ENCODE data around the gene GNAS. TPM values are rescaled to one million over a fixed set of nuclear protein-coding genes. Genes with fewer than 3 reads are reported as not detected.
A peak's percentile ranks its signal among the peaks of the same experiment; 100 is the strongest.

The GNAS gene
- total and polyA plus RNA-seq, 10 donors, result 722 to 854 (median 770) TPM

- peak; percentile 94 for DNase-seq
- WGBS, 5 donors, result 0 to 1% (median 0%) methylated on average over 25 to 64 of the region's 64 CpGs
- Histone ChIP-seq H3K36me3 (peaks cover 0 to 1% (median 0%) of the 10 kb centered on the region in 6 donors), H3K9me3 (no peaks in the 10 kb centered on the region), H3K27me3 (replicated peaks in 1 of 7) (no peaks in the 10 kb centered on the region), H3K4me3 (peak overlapping the region; percentile 52 to 87 (median 63)), H3K4me1 (peaks cover 26 to 63% (median 42%) of the 10 kb centered on the region in 6 donors), H3K27ac (peak overlapping the region; percentile 89 to 99 (median 98))
- intact Hi-C loops (cut with DNase I; ENCODE audit: low total_unique reads), result loop anchor here (10.0 kb wide), 1 partner anchor 114 kb away; the partner anchor contains the start of gene CTSZ
- no peak for TF ChIP-seq CTCF (IDR thresholded peaks at IDR 0.05 in 8 of 11, conservative IDR thresholded peaks at IDR 0.05 in 3 of 11)
- peak; percentile 75 to 87 (median 84) for TF ChIP-seq POLR2AphosphoS5 (IDR thresholded peaks at IDR 0.05)
- peak in 1 of 3 donors; percentile 58 for TF ChIP-seq POLR2A (IDR thresholded peaks at IDR 0.05)
Measured at GRCh38 chr20:58890518-58891085, 38.1 kb downstream of the GNAS start.

- peak; percentile 95 for DNase-seq
- WGBS, 5 donors, result 1 to 3% (median 1%) methylated on average over 22 to 98 of the region's 105 CpGs; no CpG with 5 or more reads in 1 of the 5 donors
Measured at GRCh38 chr20:58891086-58891717, 38.7 kb downstream of the GNAS start.

GRCh38 chr20:58891718-58892140 lies 39.2 kb downstream of the GNAS start:
- no peaks in the 10 kb centered on the region for H3K9me3 ChIP-seq
- H3K4me3 ChIP-seq, result peak overlapping the region; percentile 58 to 87 (median 68)
- peaks cover 0 to 13% (median 0%) of the 10 kb centered on the region in 6 donors for H3K36me3 ChIP-seq
- TF ChIP-seq POLR2AphosphoS5 (IDR thresholded peaks at IDR 0.05) (no peak), CTCF (IDR thresholded peaks at IDR 0.05 in 8 of 11, conservative IDR thresholded peaks at IDR 0.05 in 3 of 11) (no peak), POLR2A (IDR thresholded peaks at IDR 0.05) (no peak)
- peak overlapping the region; percentile 95 to 99 (median 98) for H3K27ac ChIP-seq
- DNase-seq, result no peak
- H3K4me1 ChIP-seq, result peaks cover 37 to 66% (median 52%) of the 10 kb centered on the region in 6 donors
- WGBS, 5 donors, result 0 to 2% (median 0%) methylated on average over 16 to 55 of the region's 55 CpGs
- H3K27me3 ChIP-seq (replicated peaks in 1 of 7), result no peaks in the 10 kb centered on the region
- intact Hi-C loops (cut with DNase I; ENCODE audit: low total_unique reads), result loop anchor here (10.0 kb wide), 1 partner anchor 113 kb away; the partner anchor contains the start of gene CTSZ

More at GRCh38 chr20:58891086-58891717, 38.7 kb downstream of the GNAS start:
- H3K27ac ChIP-seq, result peak overlapping the region; percentile 95 to 99 (median 98)
- H3K9me3 ChIP-seq, result no peaks in the 10 kb centered on the region
- H3K36me3 ChIP-seq, result peaks cover 0 to 7% (median 0%) of the 10 kb centered on the region in 6 donors
- H3K4me1 ChIP-seq, result peaks cover 32 to 66% (median 48%) of the 10 kb centered on the region in 6 donors
- intact Hi-C loops (cut with DNase I; ENCODE audit: low total_unique reads), result loop anchor here (10.0 kb wide), 1 partner anchor 114 kb away; the partner anchor contains the start of gene CTSZ
- no peaks in the 10 kb centered on the region for H3K27me3 ChIP-seq (replicated peaks in 1 of 7)
- TF ChIP-seq CTCF (IDR thresholded peaks at IDR 0.05 in 8 of 11, conservative IDR thresholded peaks at IDR 0.05 in 3 of 11) (no peak), POLR2AphosphoS5 (IDR thresholded peaks at IDR 0.05) (peak; percentile 64 to 81 (median 79)), POLR2A (IDR thresholded peaks at IDR 0.05) (peak in 2 of 3 donors; percentile 56 to 77)
- peak overlapping the region; percentile 53 to 87 (median 66) for H3K4me3 ChIP-seq
